CD8-positive, alpha-beta memory T cell (primary cell): ENCODE results near the gene OR10G2. TPM values are rescaled to one million over a fixed set of nuclear protein-coding genes. Genes with fewer than 3 reads are reported as not detected.

Source experiments
- CTCF ChIA-PET: fragments of 350-600 bp; sonication (Branson Sonifier 250); formaldehyde crosslinking; loops from one replicate; lab custom pipeline; 2021; ENCODE audit warnings: antibody characterized with exemption; lab: Charles Lee
- POLR2A ChIA-PET: fragments of 350-600 bp; sonication (Branson Sonifier 250); formaldehyde crosslinking; loops from one replicate; lab custom pipeline; 2021; ENCODE audit warnings: antibody characterized with exemption; lab: Charles Lee
- DNase-seq, 5 donors: peaks; one replicate each; pipeline versions ENCODE4 v3.0.0 to v3.0.0-alpha.2; 2020 to 2022; ENCODE audit warnings: mixed read lengths in 1 of 5
- H3K27ac ChIP-seq: one replicate; pipeline ENCODE4 v1.7.0; 2013; ENCODE audit warnings: low read depth, mild to moderate bottlenecking, low read length, moderate library complexity
- H3K27me3 ChIP-seq: 2 replicates; pipeline ENCODE4 v1.7.0; 2013; ENCODE audit warnings: low read length, mild to moderate bottlenecking; ENCODE audit not compliant: insufficient read depth, poor library complexity, severe bottlenecking
- H3K36me3 ChIP-seq: 2 replicates; pipeline ENCODE4 v1.7.0; 2013; ENCODE audit warnings: mild to moderate bottlenecking, low read length, moderate library complexity; ENCODE audit not compliant: insufficient read depth
- H3K4me1 ChIP-seq: 2 replicates; pipeline ENCODE4 v1.7.0; 2013; ENCODE audit warnings: mild to moderate bottlenecking, low read length, moderate library complexity; ENCODE audit not compliant: insufficient read depth
- H3K4me3 ChIP-seq: 2 replicates; pipeline ENCODE4 v1.7.0; 2013; ENCODE audit warnings: mild to moderate bottlenecking, low read length
- H3K9me3 ChIP-seq: 2 replicates; pipeline ENCODE4 v1.7.0; 2013; ENCODE audit warnings: mild to moderate bottlenecking, low read length
- H3K27ac Mint-ChIP-seq, 8 donors: one replicate each; pipeline ENCODE4 v1.8.0; 2020 to 2021; ENCODE audit warnings: mixed read lengths in 8 of 8, mild to moderate bottlenecking in 6 of 8, inconsistent platforms in 3 of 8, moderate library complexity in 3 of 8
- H3K27me3 Mint-ChIP-seq, 2 donors: one replicate each; pipeline ENCODE4 v1.8.0; 2020 to 2021; ENCODE audit warnings: mixed read lengths in 2 of 2, mild to moderate bottlenecking in 1 of 2, moderate library complexity in 1 of 2
- H3K36me3 Mint-ChIP-seq, 3 donors: one replicate each; pipeline ENCODE4 v1.8.0; 2020 to 2021; ENCODE audit warnings: mixed read lengths in 3 of 3, inconsistent platforms in 1 of 3, mild to moderate bottlenecking in 1 of 3
- H3K4me1 Mint-ChIP-seq, 3 donors: one replicate each; pipeline ENCODE4 v1.8.0; 2020 to 2021; ENCODE audit warnings: mixed read lengths in 3 of 3, inconsistent platforms in 1 of 3, mild to moderate bottlenecking in 1 of 3
- H3K4me3 Mint-ChIP-seq, 7 donors: one replicate each; pipeline ENCODE4 v1.8.0; 2020 to 2021; ENCODE audit warnings: mixed read lengths in 7 of 7, mild to moderate bottlenecking in 6 of 7, moderate library complexity in 4 of 7, inconsistent platforms in 2 of 7
- H3K9me3 Mint-ChIP-seq, 5 donors: one replicate each; pipeline ENCODE4 v1.8.0; 2020 to 2022; ENCODE audit warnings: mixed read lengths in 5 of 5, mild to moderate bottlenecking in 3 of 5, moderate library complexity in 2 of 5, inconsistent platforms in 1 of 5
- polyA plus RNA-seq: library from polyadenylated mRNA; unstranded; fragments of 300-500 nt; fragmentation: Illumina TruSeq; gene quantifications from one replicate; pipeline ENCODE4 v1.2.3, GENCODE V29; 2021
- total RNA-seq, 2 experiments: library from RNA; stranded (reverse); gene quantifications; one replicate each; pipeline ENCODE4 v1.2.3, GENCODE V29; 2021

The OR10G2 gene
- total and polyA plus RNA-seq, 3 experiments from 2014 or later: 0.20 TPM; not detected in 2

DNA sequence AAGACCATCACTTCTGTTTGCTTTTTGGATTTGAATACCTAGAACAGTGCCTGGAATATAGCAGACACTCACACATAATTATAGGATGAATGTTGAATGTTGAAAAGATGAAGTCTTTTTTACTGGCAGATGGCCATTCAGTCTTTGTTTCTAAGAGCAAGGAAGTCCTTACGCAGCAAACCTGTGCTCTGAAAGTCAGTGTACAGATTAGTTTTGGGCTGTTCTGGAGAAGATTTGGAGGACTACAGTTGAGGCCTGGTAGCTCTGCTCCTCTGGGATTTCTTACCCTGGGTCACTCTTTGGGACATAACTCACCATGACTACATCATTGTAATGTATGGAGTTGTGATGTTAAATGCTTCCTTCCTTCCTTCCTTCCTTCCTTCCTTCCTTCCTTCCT lies 22.2 kb upstream of the OR10G2 start:
- Histone ChIP-seq H3K4me1 (no peaks in the 10 kb centered on the region), H3K27ac (no peak overlapping the region), H3K27me3 (no peaks in the 10 kb centered on the region), H3K9me3 (no peaks in the 10 kb centered on the region), H3K4me3 (no peak overlapping the region), H3K36me3 (no peaks in the 10 kb centered on the region)
- no peaks in the 10 kb centered on the region for H3K36me3 Mint-ChIP-seq
- H3K4me1 Mint-ChIP-seq: no peaks in the 10 kb centered on the region
- POLR2A ChIA-PET: no interaction called here
- no peak for DNase-seq
- H3K27ac Mint-ChIP-seq: no peak overlapping the region
- CTCF ChIA-PET: no interaction called here
- no peak overlapping the region for H3K4me3 Mint-ChIP-seq
- no peaks in the 10 kb centered on the region for H3K9me3 Mint-ChIP-seq
- H3K27me3 Mint-ChIP-seq: peaks cover 3 to 27% of the 10 kb centered on the region in 2 donors

- Mint-ChIP-seq H3K36me3 (no peaks in the 10 kb centered on the region), H3K9me3 (no peaks in the 10 kb centered on the region), H3K27ac (no peak overlapping the region), H3K27me3 (peaks cover 0 to 37% of the 10 kb centered on the region in 2 donors), H3K4me3 (no peak overlapping the region), H3K4me1 (no peaks in the 10 kb centered on the region)
- Histone ChIP-seq H3K36me3 (no peaks in the 10 kb centered on the region), H3K4me3 (no peak overlapping the region), H3K27ac (no peak overlapping the region), H3K9me3 (no peaks in the 10 kb centered on the region), H3K4me1 (no peaks in the 10 kb centered on the region), H3K27me3 (peaks cover 3% of the 10 kb centered on the region)
- CTCF ChIA-PET: no interaction called here
- POLR2A ChIA-PET: no interaction called here
- DNase-seq: no peak
Observed at GRCh38 chr14:21654215-21654614, 19.5 kb upstream of the OR10G2 start.

- Mint-ChIP-seq H3K4me3 (no peak within 1 kb of the TSS), H3K27ac (no peak within 1 kb of the TSS), H3K27me3 (peaks cover 0 to 34% of the 10 kb centered on the region in 2 donors), H3K9me3 (no peaks in the 10 kb centered on the region), H3K36me3 (no peaks in the 10 kb centered on the region), H3K4me1 (no peaks in the 10 kb centered on the region)
- H3K27me3 ChIP-seq: peaks cover 3% of the 10 kb centered on the region
- ChIA-PET POLR2A (no interaction called here), CTCF (no interaction called here)
- H3K4me3 ChIP-seq: no peak within 1 kb of the TSS
- H3K36me3 ChIP-seq: no peaks in the 10 kb centered on the region
- no peak within 1 kb of the TSS for H3K27ac ChIP-seq
- DNase-seq: no peak
- H3K4me1 ChIP-seq: no peaks in the 10 kb centered on the region
- no peaks in the 10 kb centered on the region for H3K9me3 ChIP-seq
Observed at GRCh38 chr14:21653331-21653885, 18.7 kb upstream of the OR10G2 start, which contains the start of gene OR4E2. Gene OR4E2 (plus strand): TSS chr14:21653835. CDS start chr14:21665083, 11,248 bp downstream.

DNA sequence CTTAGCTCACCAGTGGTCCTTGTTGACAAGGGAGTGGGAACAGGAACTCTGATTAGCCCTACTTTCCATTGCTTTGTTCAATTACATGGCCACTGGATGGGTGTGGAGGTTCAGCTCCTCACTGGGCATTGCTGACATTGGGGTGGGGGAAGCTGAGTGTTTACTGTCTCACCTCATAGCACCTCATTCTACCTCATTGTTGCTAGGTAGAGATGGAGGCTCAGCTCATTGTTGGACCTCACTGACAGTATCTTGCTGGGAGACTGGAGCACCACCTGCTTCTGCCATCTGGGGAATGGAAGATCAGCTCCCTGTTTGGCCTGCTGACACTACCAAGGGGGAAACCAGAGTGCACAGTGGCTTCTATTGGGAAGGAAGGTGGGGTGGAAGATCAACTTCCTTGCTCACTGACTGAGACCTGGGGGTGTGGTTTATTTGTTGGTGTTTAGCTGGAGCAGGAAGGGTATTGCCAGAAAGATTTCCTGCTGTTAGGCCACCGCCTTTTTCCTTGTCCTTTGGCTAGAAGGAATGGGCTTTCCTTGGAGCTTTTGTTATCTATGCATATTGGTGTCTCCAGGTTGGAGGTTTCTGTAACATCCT lies 17.6 kb upstream of the OR10G2 start:
- H3K36me3 Mint-ChIP-seq: no peaks in the 10 kb centered on the region
- POLR2A ChIA-PET: no interaction called here

DNA sequence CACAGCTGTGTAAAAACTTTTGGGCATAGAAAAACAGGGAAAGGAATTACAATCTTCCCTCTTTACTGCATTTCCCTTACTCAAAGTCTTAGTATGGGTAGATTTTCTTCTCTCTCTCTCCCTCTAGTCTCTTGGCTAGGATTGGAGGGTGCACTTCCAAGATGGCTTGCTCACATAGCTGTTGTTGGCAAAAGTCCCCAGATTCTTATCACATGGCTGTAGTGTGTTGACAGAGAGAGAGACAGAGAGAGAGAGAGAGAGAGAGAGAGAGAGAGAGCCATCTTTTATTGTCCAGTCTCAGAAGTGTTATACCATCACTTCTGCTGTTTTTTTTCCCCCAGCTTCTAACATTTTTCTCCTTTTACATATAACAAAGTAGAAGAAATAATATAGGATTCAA lies 12.6 kb upstream of the OR10G2 start:
- DNase-seq: no peak
- Histone ChIP-seq H3K4me1 (no peaks in the 10 kb centered on the region), H3K27ac (no peak overlapping the region), H3K27me3 (peaks cover 3% of the 10 kb centered on the region), H3K4me3 (no peak overlapping the region), H3K9me3 (no peaks in the 10 kb centered on the region), H3K36me3 (no peaks in the 10 kb centered on the region)
- no peaks in the 10 kb centered on the region for H3K9me3 Mint-ChIP-seq
- H3K27ac Mint-ChIP-seq: peak overlapping the region in 1 of 8 donors; percentile 33
- H3K36me3 Mint-ChIP-seq: no peaks in the 10 kb centered on the region
- peaks cover 6 to 33% of the 10 kb centered on the region in 2 donors for H3K27me3 Mint-ChIP-seq
- ChIA-PET POLR2A (no interaction called here), CTCF (no interaction called here)
- no peaks in the 10 kb centered on the region for H3K4me1 Mint-ChIP-seq
- H3K4me3 Mint-ChIP-seq: no peak overlapping the region

More for the DNA sequence above, 17.6 kb upstream of the OR10G2 start:
- Mint-ChIP-seq H3K4me1 (no peaks in the 10 kb centered on the region), H3K4me3 (no peak overlapping the region), H3K27ac (no peak overlapping the region), H3K9me3 (no peaks in the 10 kb centered on the region), H3K27me3 (peaks cover 0 to 33% of the 10 kb centered on the region in 2 donors)
- Histone ChIP-seq H3K27me3 (peaks cover 3% of the 10 kb centered on the region), H3K4me3 (no peak overlapping the region), H3K27ac (no peak overlapping the region), H3K4me1 (no peaks in the 10 kb centered on the region), H3K36me3 (no peaks in the 10 kb centered on the region), H3K9me3 (no peaks in the 10 kb centered on the region)
- no peak for DNase-seq
- CTCF ChIA-PET: no interaction called here

DNA sequence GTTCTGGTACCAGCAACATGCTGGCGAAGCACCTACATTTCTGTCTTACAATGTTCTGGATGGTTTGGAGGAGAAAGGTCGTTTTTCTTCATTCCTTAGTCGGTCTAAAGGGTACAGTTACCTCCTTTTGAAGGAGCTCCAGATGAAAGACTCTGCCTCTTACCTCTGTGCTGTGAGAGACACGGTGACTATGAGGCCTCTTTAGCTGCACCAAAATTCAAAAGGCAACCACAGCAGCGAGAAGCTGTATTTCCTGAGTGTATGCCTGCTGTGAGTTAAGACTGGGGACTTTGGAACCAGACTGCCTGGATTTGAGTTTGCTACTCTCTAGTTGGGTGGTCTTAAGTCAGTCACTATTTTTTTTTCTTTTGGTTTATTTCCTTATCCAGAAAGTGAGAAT lies 8.7 kb upstream of the OR10G2 start:
- Mint-ChIP-seq H3K27ac (peak overlapping the region in 5 of 8 donors; percentile 72 to 87 (median 83)), H3K4me3 (peak overlapping the region; percentile 66 to 92 (median 86)), H3K9me3 (no peaks in the 10 kb centered on the region), H3K27me3 (peaks cover 6 to 10% of the 10 kb centered on the region in 2 donors), H3K36me3 (no peaks in the 10 kb centered on the region), H3K4me1 (peaks cover 2 to 7% (median 5%) of the 10 kb centered on the region in 3 donors)
- H3K4me3 ChIP-seq: no peak overlapping the region
- POLR2A ChIA-PET: interaction anchor here (0.7 to 1.4 kb wide), 3 partner anchors 867 to 874 kb away, joined by 3 to 6 read pairs (median 4); no protein-coding TSS in a partner anchor
- no peaks in the 10 kb centered on the region for H3K27me3 ChIP-seq
- DNase-seq: no peak
- no peaks in the 10 kb centered on the region for H3K4me1 ChIP-seq
- no peak overlapping the region for H3K27ac ChIP-seq
- no peaks in the 10 kb centered on the region for H3K9me3 ChIP-seq
- CTCF ChIA-PET: interaction anchor here (0.9 kb wide), 1 partner anchor 864 kb away, joined by 3 read pairs; no protein-coding TSS in a partner anchor
- H3K36me3 ChIP-seq: no peaks in the 10 kb centered on the region

DNA sequence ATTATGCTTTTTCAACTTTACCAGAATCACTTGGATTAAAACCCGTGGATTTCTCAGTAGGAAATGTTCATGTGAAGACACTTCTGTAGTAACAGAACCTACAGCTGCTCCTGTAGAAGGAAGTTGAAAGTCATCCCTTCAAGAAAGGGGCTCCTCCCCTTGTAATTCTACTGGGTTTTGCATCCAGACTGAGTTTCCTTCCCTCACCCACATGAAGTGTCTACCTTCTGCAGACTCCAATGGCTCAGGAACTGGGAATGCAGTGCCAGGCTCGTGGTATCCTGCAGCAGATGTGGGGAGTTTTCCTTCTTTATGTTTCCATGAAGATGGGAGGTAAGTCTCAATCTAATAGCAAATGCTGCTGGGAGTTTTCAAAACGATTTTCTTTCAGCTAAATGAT lies 7.9 kb upstream of the OR10G2 start:
- Mint-ChIP-seq H3K27ac (peak overlapping the region in 7 of 8 donors; percentile 41 to 98 (median 83)), H3K4me3 (peak overlapping the region; percentile 66 to 92 (median 86)), H3K27me3 (peaks cover 6 to 10% of the 10 kb centered on the region in 2 donors), H3K9me3 (no peaks in the 10 kb centered on the region), H3K36me3 (no peaks in the 10 kb centered on the region), H3K4me1 (peaks cover 2 to 7% (median 5%) of the 10 kb centered on the region in 3 donors)
- Histone ChIP-seq H3K9me3 (no peaks in the 10 kb centered on the region), H3K27me3 (no peaks in the 10 kb centered on the region), H3K36me3 (no peaks in the 10 kb centered on the region), H3K4me3 (no peak overlapping the region), H3K27ac (no peak overlapping the region), H3K4me1 (no peaks in the 10 kb centered on the region)
- CTCF ChIA-PET: interaction anchor here (0.6 to 0.9 kb wide), 2 partner anchors 864 to 871 kb away, joined by 3 read pairs; no protein-coding TSS in a partner anchor
- no peak for DNase-seq
- POLR2A ChIA-PET: interaction anchor here (0.7 to 1.4 kb wide), 4 partner anchors 864 to 874 kb away, joined by 3 to 6 read pairs (median 4); no protein-coding TSS in a partner anchor

- peaks cover 4 to 22% of the 10 kb centered on the region in 2 donors for H3K27me3 Mint-ChIP-seq
Observed at GRCh38 chr14:21631084-21631483, 3.7 kb downstream of the OR10G2 start.

More at GRCh38 chr14:21631084-21631483, 3.7 kb downstream of the OR10G2 start:
- Histone ChIP-seq H3K36me3 (no peaks in the 10 kb centered on the region), H3K4me1 (no peaks in the 10 kb centered on the region), H3K27ac (no peak overlapping the region), H3K4me3 (no peak overlapping the region), H3K27me3 (no peaks in the 10 kb centered on the region), H3K9me3 (no peaks in the 10 kb centered on the region)
- Mint-ChIP-seq H3K9me3 (peaks cover 0 to 1% (median 0%) of the 10 kb centered on the region in 5 donors), H3K4me1 (no peaks in the 10 kb centered on the region), H3K27ac (no peak overlapping the region), H3K36me3 (peaks cover 0 to 10% (median 4%) of the 10 kb centered on the region in 3 donors), H3K4me3 (no peak overlapping the region)
- no peak for DNase-seq
- ChIA-PET POLR2A (no interaction called here), CTCF (no interaction called here)
